ENCODE results near the gene TXNDC5. TPM values are rescaled to one million over a fixed set of nuclear protein-coding genes. Genes with fewer than 3 reads are reported as not detected.

TXNDC5 gene
- total RNA-seq, 2 donors from 2014 or later = 151 to 172 TPM

DNA sequence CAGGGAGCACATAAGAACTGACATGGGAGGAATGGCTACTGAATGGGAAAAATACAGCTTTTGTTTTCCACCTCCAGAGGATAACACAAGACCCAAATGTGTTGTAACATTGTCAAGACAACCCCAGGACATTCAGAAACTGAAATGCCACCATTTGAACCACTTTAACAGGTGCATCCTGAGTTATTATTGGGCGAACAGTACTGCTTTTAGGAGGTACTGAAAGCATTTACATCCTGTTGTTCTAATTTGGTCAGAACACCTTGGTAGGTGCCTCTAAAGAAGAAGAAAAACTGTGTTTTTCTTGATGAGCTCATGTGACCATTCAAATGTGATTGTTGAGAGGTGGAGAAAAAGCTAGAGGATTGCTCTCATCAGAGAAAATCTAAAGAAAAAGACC is 6.4 kb upstream of the TXNDC5 start:
- TF ChIP-seq, protein P1, sequence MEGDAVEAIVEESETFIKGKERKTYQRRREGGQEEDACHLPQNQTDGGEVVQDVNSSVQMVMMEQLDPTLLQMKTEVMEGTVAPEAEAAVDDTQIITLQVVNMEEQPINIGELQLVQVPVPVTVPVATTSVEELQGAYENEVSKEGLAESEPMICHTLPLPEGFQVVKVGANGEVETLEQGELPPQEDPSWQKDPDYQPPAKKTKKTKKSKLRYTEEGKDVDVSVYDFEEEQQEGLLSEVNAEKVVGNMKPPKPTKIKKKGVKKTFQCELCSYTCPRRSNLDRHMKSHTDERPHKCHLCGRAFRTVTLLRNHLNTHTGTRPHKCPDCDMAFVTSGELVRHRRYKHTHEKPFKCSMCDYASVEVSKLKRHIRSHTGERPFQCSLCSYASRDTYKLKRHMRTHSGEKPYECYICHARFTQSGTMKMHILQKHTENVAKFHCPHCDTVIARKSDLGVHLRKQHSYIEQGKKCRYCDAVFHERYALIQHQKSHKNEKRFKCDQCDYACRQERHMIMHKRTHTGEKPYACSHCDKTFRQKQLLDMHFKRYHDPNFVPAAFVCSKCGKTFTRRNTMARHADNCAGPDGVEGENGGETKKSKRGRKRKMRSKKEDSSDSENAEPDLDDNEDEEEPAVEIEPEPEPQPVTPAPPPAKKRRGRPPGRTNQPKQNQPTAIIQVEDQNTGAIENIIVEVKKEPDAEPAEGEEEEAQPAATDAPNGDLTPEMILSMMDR (IDR thresholded peaks at IDR 0.05) = no peak
- Histone ChIP-seq H3K36me3 (no peaks in the 10 kb centered on the region), H3K4me1 (ENCODE audit: control insufficient read depth in 1 of 2, low read depth in 2 of 2) (no peaks in the 10 kb centered on the region), H3K27ac (no peak overlapping the region), H3K9me3 (no peaks in the 10 kb centered on the region), H3K4me3 (no peak overlapping the region), H3K27me3 (replicated peaks; ENCODE audit: insufficient read depth) (no peaks in the 10 kb centered on the region)
- no peak for ATAC-seq (ENCODE audit: insufficient number of reproducible peaks, low FRiP score, low read depth)
- DNase-seq (ENCODE audit: low spot score) = no peak

DNA sequence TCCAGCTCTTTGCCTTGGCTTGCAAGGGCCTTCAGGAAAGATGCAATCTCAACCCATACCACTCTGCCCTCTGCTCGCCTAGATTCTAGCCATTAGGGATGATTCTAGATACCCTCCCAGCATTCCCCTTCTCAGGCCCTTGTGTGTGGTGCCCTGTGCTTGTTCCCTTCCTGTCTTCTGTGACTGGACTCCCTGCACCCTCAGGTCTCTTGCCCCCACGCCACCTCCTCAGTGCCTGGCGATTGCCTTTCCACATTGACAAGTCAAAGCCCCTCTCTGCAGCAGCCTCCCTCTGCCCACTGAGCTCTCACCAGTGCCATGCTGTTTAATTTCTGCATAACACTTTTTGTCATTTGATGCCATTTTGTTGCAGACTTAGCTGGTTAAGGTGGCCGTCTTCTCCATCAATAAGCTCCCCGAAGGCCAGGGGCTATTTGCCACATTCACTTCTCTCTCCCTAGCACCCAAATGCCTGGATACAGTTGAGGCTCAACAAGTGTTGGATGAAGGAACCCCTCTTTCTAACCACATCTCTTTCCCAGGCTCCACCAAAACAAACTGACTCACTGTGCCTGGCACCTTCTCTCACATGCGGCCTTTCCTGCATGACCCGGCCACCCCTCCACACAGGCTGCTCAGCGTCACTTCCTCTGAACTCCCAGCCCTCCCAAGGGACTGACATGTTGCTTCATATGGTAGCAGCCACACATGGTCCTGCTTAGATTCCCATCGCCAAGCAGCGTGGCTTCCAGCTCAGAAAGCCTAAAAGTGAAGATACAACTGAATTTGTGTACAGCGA is 4.6 kb upstream of the TXNDC5 start:
- H3K4me3 ChIP-seq = no peak overlapping the region
- no peaks in the 10 kb centered on the region for H3K36me3 ChIP-seq
- H3K9me3 ChIP-seq = no peaks in the 10 kb centered on the region
- no peaks in the 10 kb centered on the region for H3K4me1 ChIP-seq (ENCODE audit: control insufficient read depth in 1 of 2, low read depth in 2 of 2)
- no peaks in the 10 kb centered on the region for H3K27me3 ChIP-seq (replicated peaks; ENCODE audit: insufficient read depth)
- TF ChIP-seq, protein P1 (IDR thresholded peaks at IDR 0.05) = no peak
- no peak overlapping the region for H3K27ac ChIP-seq
- DNase-seq (ENCODE audit: low spot score) = no peak
- no peak for ATAC-seq (ENCODE audit: insufficient number of reproducible peaks, low FRiP score, low read depth)

DNA sequence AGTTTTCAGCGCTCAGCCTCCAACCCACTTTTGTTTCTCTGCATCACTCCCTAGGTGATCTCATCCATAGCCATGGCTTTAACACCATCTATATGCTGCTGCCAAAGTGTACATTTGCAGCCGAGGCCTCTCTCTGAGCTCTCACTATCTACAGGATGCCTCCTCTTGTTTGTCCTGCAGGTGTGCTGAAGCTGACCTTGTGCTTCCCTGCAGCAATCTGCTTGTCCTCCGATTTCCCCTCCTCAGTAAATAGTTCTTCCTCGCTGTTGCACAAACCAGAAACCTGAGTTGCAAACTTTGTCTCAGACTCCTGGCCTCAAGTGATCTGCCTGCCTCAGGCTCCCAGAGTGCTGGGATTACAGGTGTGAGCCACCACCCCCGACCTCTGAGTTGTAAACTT is 3.7 kb upstream of the TXNDC5 start:
- Histone ChIP-seq H3K27ac (no peak overlapping the region), H3K4me3 (no peak overlapping the region), H3K4me1 (ENCODE audit: control insufficient read depth in 1 of 2, low read depth in 2 of 2) (peaks cover 1 to 4% of the 10 kb centered on the region in 2 donors), H3K36me3 (no peaks in the 10 kb centered on the region), H3K27me3 (replicated peaks; ENCODE audit: insufficient read depth) (no peaks in the 10 kb centered on the region), H3K9me3 (no peaks in the 10 kb centered on the region)
- DNase-seq (ENCODE audit: low spot score) (no peak), ATAC-seq (ENCODE audit: insufficient number of reproducible peaks, low FRiP score, low read depth) (no peak)
- TF ChIP-seq, protein P1 (IDR thresholded peaks at IDR 0.05) = no peak

DNA sequence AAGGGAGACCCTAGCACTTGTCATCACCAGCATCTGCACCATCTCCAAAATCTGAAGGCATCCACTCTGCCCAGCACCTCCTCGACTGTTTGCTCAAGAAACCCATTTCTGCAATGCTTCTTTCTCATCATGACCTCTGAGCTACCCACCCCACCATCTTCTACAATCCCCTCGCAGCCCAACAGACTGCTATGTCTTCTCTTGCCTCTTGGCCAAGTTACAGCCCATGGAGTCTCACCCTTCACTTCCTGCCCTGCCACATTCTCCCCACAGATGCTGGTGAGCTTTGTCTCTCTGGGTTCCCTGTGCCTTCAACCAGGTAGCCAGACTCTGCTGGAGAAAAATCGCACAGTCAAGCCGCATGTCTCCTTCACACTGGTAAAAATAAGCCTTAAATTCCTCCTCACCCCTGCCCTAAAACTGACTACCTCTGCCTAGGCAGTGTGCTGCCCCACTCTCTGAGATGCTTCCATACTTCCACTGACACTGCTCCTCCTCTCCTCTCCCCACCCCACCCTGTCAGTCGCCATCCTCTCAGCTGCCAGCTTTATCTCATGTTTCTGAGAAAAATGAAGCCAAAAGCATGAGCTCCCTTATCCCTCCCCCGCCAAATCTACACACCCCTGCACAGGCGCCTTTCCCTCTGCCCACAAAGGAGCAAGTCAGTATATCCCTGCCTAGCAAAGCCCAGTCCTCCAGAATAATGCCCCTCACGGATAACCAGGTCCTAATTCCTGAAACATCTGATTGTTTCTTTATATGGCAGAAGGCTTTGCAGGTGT is 2.3 kb upstream of the TXNDC5 start:
- Histone ChIP-seq H3K4me3 (no peak overlapping the region), H3K4me1 (ENCODE audit: control insufficient read depth in 1 of 2, low read depth in 2 of 2) (peaks cover 7 to 15% of the 10 kb centered on the region in 2 donors), H3K27me3 (replicated peaks; ENCODE audit: insufficient read depth) (no peaks in the 10 kb centered on the region), H3K27ac (no peak overlapping the region), H3K9me3 (no peaks in the 10 kb centered on the region), H3K36me3 (no peaks in the 10 kb centered on the region)
- TF ChIP-seq, protein P1 (IDR thresholded peaks at IDR 0.05) = no peak
- ATAC-seq (ENCODE audit: insufficient number of reproducible peaks, low FRiP score, low read depth) (no peak), DNase-seq (ENCODE audit: low spot score) (no peak)

DNA sequence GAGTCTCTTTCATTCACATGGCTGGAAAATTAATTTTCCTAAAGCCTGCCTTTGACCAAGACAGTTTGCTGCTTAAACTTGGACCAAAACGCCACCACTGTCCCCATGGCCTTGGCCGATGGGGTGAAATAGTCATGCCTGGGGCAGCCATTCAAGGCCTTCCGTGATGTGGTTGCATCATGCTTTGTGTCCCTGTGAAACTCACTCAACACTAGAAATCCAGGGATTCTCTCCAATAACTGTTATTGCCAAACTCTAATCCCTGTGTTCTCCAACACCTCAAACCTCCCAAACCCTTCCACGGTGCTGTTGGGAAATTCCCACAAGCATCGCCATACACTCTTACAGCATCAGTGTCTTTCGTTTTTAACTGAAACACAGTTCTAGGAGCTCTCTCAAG is 1.4 kb upstream of the TXNDC5 start:
- Histone ChIP-seq H3K27ac (no peak overlapping the region), H3K36me3 (no peaks in the 10 kb centered on the region), H3K27me3 (replicated peaks; ENCODE audit: insufficient read depth) (no peaks in the 10 kb centered on the region), H3K9me3 (no peaks in the 10 kb centered on the region), H3K4me1 (ENCODE audit: control insufficient read depth in 1 of 2, low read depth in 2 of 2) (peaks cover 7 to 15% of the 10 kb centered on the region in 2 donors), H3K4me3 (no peak overlapping the region)
- DNase-seq (ENCODE audit: low spot score) (no peak), ATAC-seq (ENCODE audit: insufficient number of reproducible peaks, low FRiP score, low read depth) (no peak)
- TF ChIP-seq, protein P1 (IDR thresholded peaks at IDR 0.05) = no peak
